ENCODE data around the gene CNN1. TPM values are rescaled to one million over a fixed set of nuclear protein-coding genes. Genes with fewer than 3 reads are reported as not detected.
"Not testable (repeated sequence)": the region's sequence is repeated elsewhere in the genome, so short reads cannot be mapped to it uniquely, and the experiment has no call there.

The CNN1 gene
- total RNA-seq, 2 donors from 2014 or later = 93.3 to 592 TPM

DNA sequence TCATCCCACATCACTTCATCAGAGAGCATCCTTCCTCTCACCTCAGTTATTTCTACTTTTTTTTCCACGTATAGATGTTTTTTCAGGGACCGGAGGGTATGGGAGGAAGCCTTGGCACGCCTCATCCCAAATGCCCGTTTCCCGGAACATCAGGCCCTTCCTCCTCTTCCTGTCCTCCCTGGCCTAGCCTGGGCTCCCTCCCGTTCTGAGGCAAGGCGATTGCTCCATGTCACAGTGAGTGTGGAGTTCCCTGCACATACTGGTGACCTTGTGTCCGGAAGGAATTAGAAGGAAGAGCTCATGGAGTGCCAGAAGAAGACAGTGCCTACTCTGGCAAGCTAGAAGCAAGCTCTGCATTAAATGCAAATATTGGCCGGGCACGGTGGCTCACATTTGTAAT is 57.5 kb downstream of the CNN1 start:
- Histone ChIP-seq H3K27ac (no peak overlapping the region), H3K4me1 (peaks cover 0 to 18% of the 10 kb centered on the region in 2 donors), H3K4me3 (no peak overlapping the region), H3K36me3 (no peaks in the 10 kb centered on the region), H3K27me3 (no peaks in the 10 kb centered on the region), H3K9me3 (no peaks in the 10 kb centered on the region)
- no peak for DNase-seq (ENCODE audit: low spot score)
- TF ChIP-seq, protein P1, sequence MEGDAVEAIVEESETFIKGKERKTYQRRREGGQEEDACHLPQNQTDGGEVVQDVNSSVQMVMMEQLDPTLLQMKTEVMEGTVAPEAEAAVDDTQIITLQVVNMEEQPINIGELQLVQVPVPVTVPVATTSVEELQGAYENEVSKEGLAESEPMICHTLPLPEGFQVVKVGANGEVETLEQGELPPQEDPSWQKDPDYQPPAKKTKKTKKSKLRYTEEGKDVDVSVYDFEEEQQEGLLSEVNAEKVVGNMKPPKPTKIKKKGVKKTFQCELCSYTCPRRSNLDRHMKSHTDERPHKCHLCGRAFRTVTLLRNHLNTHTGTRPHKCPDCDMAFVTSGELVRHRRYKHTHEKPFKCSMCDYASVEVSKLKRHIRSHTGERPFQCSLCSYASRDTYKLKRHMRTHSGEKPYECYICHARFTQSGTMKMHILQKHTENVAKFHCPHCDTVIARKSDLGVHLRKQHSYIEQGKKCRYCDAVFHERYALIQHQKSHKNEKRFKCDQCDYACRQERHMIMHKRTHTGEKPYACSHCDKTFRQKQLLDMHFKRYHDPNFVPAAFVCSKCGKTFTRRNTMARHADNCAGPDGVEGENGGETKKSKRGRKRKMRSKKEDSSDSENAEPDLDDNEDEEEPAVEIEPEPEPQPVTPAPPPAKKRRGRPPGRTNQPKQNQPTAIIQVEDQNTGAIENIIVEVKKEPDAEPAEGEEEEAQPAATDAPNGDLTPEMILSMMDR (IDR thresholded peaks at IDR 0.05) = no peak

DNA sequence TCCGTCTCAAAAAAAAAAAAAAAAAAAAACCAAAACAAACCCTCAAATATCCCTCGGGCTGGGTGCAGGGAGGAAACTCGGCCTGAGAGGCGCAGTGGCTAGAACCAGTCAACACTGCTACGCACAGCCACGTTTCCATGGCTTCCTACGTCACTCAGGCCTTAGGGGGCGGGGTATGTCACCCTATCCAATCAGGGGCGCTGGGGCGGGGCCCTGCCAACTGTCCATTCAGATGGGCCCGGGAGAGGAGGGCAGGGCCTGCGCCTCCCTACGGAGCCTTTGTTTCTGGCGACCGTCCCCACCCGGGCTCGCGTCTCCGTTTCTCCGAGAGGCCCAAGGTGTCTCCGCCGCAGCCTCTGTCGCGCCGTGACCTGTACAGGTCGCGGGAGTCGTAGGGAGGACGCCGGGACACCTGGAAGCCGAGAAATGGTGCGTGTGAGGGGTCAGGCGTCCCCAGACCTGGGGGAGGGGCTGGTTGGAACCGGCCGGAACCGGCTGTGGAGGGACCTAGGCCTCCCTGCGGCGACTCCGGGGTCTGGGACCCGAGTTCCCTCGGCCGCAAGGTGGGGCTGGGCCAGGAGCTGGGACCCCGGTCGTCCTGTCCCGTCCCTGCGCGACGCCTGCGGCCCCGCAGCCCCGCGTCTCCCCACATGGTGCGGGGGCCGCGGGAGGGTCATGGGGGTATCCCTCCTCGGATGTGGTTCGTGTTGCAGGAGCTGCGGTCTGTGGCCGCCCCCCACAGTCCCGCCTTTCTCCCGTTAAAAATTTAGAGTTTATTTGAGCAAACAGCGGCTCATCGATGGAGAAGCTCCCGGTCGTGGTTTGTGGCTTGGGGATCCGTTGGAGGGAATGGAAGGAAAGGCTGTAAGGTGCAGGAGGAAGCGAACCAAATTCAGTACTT is 58.8 kb downstream of the CNN1 start, which contains the start of gene ZNF627:
Gene ZNF627 (plus strand): TSS at position 282 of the 901 bp plus-strand sequence. CDS start 145 bp downstream, at position 427.
- peak within 1 kb of the TSS; percentile 90 to 100 for H3K4me3 ChIP-seq
- no peaks in the 10 kb centered on the region for H3K9me3 ChIP-seq
- peak within 1 kb of the TSS; percentile 92 to 95 for H3K27ac ChIP-seq
- TF ChIP-seq, protein P1 (IDR thresholded peaks at IDR 0.05) = no peak
- H3K4me1 ChIP-seq = peaks cover 0 to 18% of the 10 kb centered on the region in 2 donors
- no peaks in the 10 kb centered on the region for H3K36me3 ChIP-seq
- H3K27me3 ChIP-seq = no peaks in the 10 kb centered on the region
- peak; percentile 100 for DNase-seq (ENCODE audit: low spot score)

DNA sequence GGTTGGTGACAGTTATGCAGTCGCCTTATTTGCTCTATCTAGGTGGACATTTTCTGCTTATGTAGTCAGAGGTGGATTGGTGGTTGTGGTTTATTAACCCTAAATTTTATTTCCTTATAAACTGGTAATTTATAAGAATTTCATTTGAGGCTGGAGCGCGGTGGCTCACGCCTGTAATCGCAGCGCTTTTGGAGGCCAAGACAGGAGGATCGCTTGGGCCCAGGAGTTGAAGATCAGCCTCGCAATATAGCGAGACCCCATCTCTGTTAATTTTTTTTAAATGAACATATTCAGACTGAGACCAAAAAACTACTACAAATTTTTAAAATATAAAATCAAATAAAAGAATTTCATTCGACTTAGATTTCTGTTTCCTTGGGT is 59.4 kb downstream of the CNN1 start:
- Histone ChIP-seq H3K9me3 (no peaks in the 10 kb centered on the region), H3K27ac (peak overlapping the region; percentile 92 to 95), H3K36me3 (no peaks in the 10 kb centered on the region), H3K4me1 (peaks cover 0 to 18% of the 10 kb centered on the region in 2 donors), H3K27me3 (no peaks in the 10 kb centered on the region), H3K4me3 (peak overlapping the region; percentile 90 to 100)
- TF ChIP-seq, protein P1 (IDR thresholded peaks at IDR 0.05) = no peak
- no peak for DNase-seq (ENCODE audit: low spot score)

DNA sequence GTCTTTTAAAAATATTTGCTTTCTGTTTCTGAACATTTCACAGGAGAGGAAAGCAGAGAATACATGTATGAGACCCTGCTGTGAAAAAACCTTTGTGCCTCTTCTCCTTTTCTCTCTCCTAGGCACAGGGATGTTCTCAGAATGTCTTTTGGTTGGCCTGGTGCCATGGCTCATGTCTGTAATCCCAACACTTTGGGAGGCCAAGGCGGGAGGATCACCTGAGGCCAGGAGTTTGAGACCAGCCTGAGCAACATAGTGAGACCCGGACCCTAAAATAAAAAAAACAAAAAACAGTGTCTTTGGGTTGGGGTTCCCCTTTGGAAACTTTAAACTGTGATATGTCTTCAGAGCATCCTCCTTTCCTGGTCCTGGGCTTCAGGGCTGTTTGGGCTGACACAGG is 60.1 kb downstream of the CNN1 start:
- Histone ChIP-seq H3K27ac (no peak overlapping the region), H3K4me1 (peaks cover 0 to 18% of the 10 kb centered on the region in 2 donors), H3K36me3 (no peaks in the 10 kb centered on the region), H3K9me3 (no peaks in the 10 kb centered on the region), H3K4me3 (no peak overlapping the region), H3K27me3 (no peaks in the 10 kb centered on the region)
- no peak for DNase-seq (ENCODE audit: low spot score)
- TF ChIP-seq, protein P1 (IDR thresholded peaks at IDR 0.05) = no peak

DNA sequence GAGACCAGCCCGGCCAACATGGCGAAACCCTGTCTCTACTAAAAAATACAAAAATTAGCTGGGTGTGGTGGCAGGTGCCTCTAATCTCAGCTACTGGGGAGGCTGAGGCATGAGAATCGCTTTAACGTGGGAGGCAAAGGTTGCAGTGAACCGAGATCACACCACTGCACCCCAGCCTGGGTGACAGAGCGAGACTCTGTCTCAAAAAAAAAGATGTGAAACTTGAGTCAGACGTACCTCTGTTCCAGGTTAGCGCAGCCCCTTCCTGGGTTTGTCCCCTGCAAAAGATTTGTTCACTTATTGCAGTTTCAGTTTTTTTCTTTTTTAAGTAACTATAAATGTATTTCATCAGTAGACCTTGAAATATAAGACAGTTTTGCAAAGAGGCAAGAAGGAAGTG is 61.1 kb downstream of the CNN1 start:
- H3K27ac ChIP-seq; H3K4me3 ChIP-seq; H3K36me3 ChIP-seq; DNase-seq (ENCODE audit: low spot score); H3K9me3 ChIP-seq; H3K27me3 ChIP-seq: not testable (repeated sequence)
- peaks cover 0 to 18% of the 10 kb centered on the region in 2 donors for H3K4me1 ChIP-seq

Small RNA genes lying within 50 kb of the gene (microRNA-seq; reads per million reads assigned to microRNA genes)
- 0 reads per million in 2 donors for gene MIR7974 (ENCODE audit: borderline number of aligned reads in 2 of 2, borderline replicate concordance in 1 of 2)

Other genes starting within 250 kb of the CNN1 start
- not detected for gene TSPAN16, start 242.7 kb upstream of the CNN1 start, total RNA-seq
- 10 to 100 TPM in 1 of 2 donors, 1 to 10 TPM in 1; 6.5 to 11.1 TPM for gene RAB3D, start 199.2 kb upstream of the CNN1 start, total RNA-seq
- gene TMEM205, start 192.6 kb upstream of the CNN1 start, total RNA-seq = 100 to 1,000 TPM; 301 to 343 TPM
- 10 to 100 TPM; 12.1 to 18.8 TPM for gene CCDC159, start 192.3 kb upstream of the CNN1 start, total RNA-seq
- gene PLPPR2, start 183.4 kb upstream of the CNN1 start, total RNA-seq = 10 to 100 TPM; 26.2 to 30.5 TPM
- gene SWSAP1, start 164.2 kb upstream of the CNN1 start, total RNA-seq = 1 to 10 TPM in 1 of 2 donors, under 1 TPM in 1; 0.44 to 1.5 TPM
- gene EPOR, start 154.5 kb upstream of the CNN1 start, total RNA-seq = 1 to 10 TPM; 5.9 to 10.0 TPM
- 1 to 10 TPM; 7.4 to 8.4 TPM for gene RGL3, start 119.5 kb upstream of the CNN1 start, total RNA-seq
- under 1 TPM; 0.22 to 0.59 TPM for gene ODAD3, start 103.7 kb upstream of the CNN1 start, total RNA-seq
- gene PRKCSH, start 103.2 kb upstream of the CNN1 start, total RNA-seq = 10 to 100 TPM; 78.0 to 82.8 TPM
- not detected for gene ELAVL3, start 57.8 kb upstream of the CNN1 start, total RNA-seq
- 1 to 10 TPM; 4.6 to 9.9 TPM for gene ZNF653, start 33.0 kb upstream of the CNN1 start, total RNA-seq
- 100 to 1,000 TPM in 1 of 2 donors, 10 to 100 TPM in 1; 83.6 to 126 TPM for gene ECSIT, start 9.7 kb upstream of the CNN1 start, total RNA-seq
- 10 to 100 TPM; 17.1 to 32.5 TPM for gene ELOF1, start 20.4 kb downstream of the CNN1 start, total RNA-seq
- 1 to 10 TPM; 3.2 to 3.6 TPM for gene ACP5, start 38.8 kb downstream of the CNN1 start, total RNA-seq
- 1 to 10 TPM; 6.0 to 6.7 TPM for gene ZNF627, start 58.6 kb downstream of the CNN1 start, total RNA-seq
- 1 to 10 TPM; 2.6 to 4.0 TPM for gene ZNF823, start 200.1 kb downstream of the CNN1 start, total RNA-seq
- gene ZNF441, start 228.1 kb downstream of the CNN1 start, total RNA-seq = 1 to 10 TPM; 2.0 to 3.4 TPM